Hematopoietic multipotent progenitor cell treated with erythropoietin and hydrocortisone succinate and interleukin-3 and kit ligand, for 15 days (in vitro differentiated cells): ENCODE data around the gene BCOR.

Experiments used
- DNase-seq: peaks from one replicate; pipeline ENCODE4 v3.0.0-alpha.2; 2015; ENCODE audit warnings: low spot score

The BCOR gene

GRCh38 chrX:40084471-40085101 lies 13.2 kb downstream of the BCOR start:
- DNase-seq: no peak

- DNase-seq: no peak
These were observed 13.8 kb downstream of the BCOR start for GRCh38 chrX:40083979-40084359.

GRCh38 chrX:40083120-40083978 lies 14.4 kb downstream of the BCOR start:
- DNase-seq: no peak

GRCh38 chrX:40082447-40083119 lies 15.2 kb downstream of the BCOR start:
- no peak for DNase-seq

GRCh38 chrX:40081679-40082068 lies 16.1 kb downstream of the BCOR start:
- no peak for DNase-seq

- no peak for DNase-seq
These were observed 16.7 kb downstream of the BCOR start for GRCh38 chrX:40080894-40081678.

GRCh38 chrX:40079572-40079971 lies 18.2 kb downstream of the BCOR start:
- no peak for DNase-seq

GRCh38 chrX:40078489-40079227 lies 19.1 kb downstream of the BCOR start:
- no peak for DNase-seq

- DNase-seq: no peak
These were observed 19.9 kb downstream of the BCOR start for GRCh38 chrX:40077906-40078305.

GRCh38 chrX:40076750-40077575 lies 20.8 kb downstream of the BCOR start:
- DNase-seq: no peak

GRCh38 chrX:40074959-40075332 lies 22.8 kb downstream of the BCOR start:
- no peak for DNase-seq

- DNase-seq: no peak
These were observed 23.4 kb downstream of the BCOR start for GRCh38 chrX:40074080-40074958.

GRCh38 chrX:40073439-40074054 lies 24.2 kb downstream of the BCOR start:
- no peak for DNase-seq

GRCh38 chrX:40072246-40072645 lies 25.5 kb downstream of the BCOR start:
- no peak for DNase-seq

GRCh38 chrX:40068048-40068447 lies 29.7 kb downstream of the BCOR start:
- DNase-seq: peak; percentile 17

- DNase-seq: no peak
These were observed 31.1 kb downstream of the BCOR start for GRCh38 chrX:40066700-40067099.

GRCh38 chrX:40065296-40066046 lies 32.3 kb downstream of the BCOR start:
- no peak for DNase-seq

- no peak for DNase-seq
These were observed 33.6 kb downstream of the BCOR start for GRCh38 chrX:40064055-40064597.
